Retinal pigment epithelial cell (primary cell): Measurements from ENCODE around the gene MYRFL.
"Not testable (repeated sequence)": the region's sequence is repeated elsewhere in the genome, so short reads cannot be mapped to it uniquely, and the experiment has no call there.

Experiments
- DNase-seq: peaks from one replicate; pipeline ENCODE4 v3.0.0-alpha.2; 2010; ENCODE audit warnings: low read depth
- H3K4me3 ChIP-seq: 2 replicates; pipeline ENCODE4 v1.5.1; 2011; ENCODE audit warnings: mild to moderate bottlenecking, low read length, control low read depth, moderate library complexity
- TF ChIP-seq, protein P1 (sequence below): conservative IDR thresholded peaks from 2 replicates; pipeline ENCODE4 v1.5.1; 2011; ENCODE audit warnings: low read depth, low read length, control low read depth, inconsistent platforms

Gene MYRFL

DNA sequence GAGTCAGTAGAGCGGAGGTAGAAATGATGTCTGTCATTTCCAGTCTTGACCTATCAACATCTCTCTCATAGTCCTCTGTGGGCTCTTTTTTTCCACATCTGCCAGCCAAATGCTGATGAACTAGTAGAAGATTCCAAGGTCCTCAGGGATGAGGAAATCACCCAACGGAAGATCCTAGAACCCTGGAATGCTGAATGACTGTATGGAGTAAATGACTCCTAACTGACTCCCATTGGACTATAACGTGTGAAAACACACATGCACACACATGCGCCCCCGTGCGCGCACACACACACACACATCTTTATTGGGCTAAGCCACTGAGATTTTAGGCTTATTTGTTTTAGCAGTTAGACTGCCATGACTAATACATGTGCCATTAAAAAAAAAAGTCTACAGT, 159.2 kb downstream of the MYRFL start:
- DNase-seq: no peak
- TF ChIP-seq, protein P1, sequence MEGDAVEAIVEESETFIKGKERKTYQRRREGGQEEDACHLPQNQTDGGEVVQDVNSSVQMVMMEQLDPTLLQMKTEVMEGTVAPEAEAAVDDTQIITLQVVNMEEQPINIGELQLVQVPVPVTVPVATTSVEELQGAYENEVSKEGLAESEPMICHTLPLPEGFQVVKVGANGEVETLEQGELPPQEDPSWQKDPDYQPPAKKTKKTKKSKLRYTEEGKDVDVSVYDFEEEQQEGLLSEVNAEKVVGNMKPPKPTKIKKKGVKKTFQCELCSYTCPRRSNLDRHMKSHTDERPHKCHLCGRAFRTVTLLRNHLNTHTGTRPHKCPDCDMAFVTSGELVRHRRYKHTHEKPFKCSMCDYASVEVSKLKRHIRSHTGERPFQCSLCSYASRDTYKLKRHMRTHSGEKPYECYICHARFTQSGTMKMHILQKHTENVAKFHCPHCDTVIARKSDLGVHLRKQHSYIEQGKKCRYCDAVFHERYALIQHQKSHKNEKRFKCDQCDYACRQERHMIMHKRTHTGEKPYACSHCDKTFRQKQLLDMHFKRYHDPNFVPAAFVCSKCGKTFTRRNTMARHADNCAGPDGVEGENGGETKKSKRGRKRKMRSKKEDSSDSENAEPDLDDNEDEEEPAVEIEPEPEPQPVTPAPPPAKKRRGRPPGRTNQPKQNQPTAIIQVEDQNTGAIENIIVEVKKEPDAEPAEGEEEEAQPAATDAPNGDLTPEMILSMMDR: no peak
- H3K4me3 ChIP-seq: no peak overlapping the region

DNA sequence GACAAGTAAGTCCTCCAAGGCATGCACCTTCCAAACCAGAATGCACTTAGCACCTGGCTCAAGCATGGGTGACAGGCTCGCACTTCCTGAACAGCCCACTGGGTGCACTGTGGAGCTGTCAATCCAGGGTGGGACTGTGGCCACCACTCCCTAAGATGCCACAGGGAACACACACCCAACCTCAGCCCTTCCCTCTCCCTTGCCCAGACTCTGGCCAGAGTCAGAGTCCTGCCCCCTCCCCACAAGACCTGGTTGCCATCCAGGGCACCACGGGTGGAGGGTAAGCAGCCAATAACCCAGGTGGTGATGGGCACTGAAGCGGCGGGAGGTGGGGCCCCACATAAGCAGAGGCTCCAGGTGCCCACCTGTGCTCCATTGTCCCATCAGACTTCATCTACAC, 160.6 kb downstream of the MYRFL start:
- no peak overlapping the region for H3K4me3 ChIP-seq
- TF ChIP-seq, protein P1: peak; percentile 35
- no peak for DNase-seq

DNA sequence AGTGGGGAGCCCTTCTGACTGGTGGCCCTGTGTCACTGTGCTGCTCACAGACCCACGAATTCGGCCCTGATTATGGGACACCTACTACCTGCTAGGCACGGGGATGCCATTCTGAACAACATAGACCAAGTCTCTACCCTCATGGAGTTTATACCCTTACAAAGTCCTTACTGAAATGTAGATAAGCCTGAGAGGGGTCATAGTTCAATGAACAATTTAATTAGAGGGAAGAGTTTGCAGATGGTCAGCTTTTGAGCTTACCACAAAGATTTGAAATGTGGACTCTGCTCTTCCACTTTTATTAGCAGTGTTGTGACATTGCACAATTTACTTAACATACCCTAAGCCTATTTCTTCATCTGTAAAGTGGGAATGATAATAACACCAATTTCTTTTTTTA, 161.1 kb downstream of the MYRFL start:
- no peak for DNase-seq
- TF ChIP-seq, protein P1: no peak

DNA sequence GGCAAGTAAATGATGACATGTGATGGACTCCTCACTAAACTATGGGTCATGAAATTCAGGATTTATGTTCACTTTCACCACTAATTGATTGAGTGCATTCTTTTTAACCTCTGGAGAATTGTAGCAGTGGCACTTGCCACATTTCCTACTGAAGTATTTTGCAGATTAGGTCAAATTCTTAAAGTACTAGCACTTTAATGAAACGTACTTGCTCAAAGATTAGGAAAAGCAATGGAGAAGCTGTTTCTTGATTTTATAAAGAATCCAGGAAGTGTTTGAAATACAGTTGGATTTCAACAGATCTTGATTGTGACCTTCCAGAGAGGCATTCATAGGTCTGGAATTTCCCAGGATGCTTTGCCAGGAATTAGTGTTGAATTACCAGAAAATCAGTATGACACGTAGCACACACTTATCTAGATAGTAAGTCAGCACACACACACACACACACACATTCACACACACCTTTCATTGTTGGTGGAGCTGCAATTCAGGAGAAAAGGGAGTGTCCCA, 162.6 kb downstream of the MYRFL start:
- TF ChIP-seq, protein P1: no peak
- peak overlapping the region; percentile 32 for H3K4me3 ChIP-seq
- peak; percentile 90 for DNase-seq

More for the DNA sequence above, 161.1 kb downstream of the MYRFL start:
- H3K4me3 ChIP-seq: no peak overlapping the region

DNA sequence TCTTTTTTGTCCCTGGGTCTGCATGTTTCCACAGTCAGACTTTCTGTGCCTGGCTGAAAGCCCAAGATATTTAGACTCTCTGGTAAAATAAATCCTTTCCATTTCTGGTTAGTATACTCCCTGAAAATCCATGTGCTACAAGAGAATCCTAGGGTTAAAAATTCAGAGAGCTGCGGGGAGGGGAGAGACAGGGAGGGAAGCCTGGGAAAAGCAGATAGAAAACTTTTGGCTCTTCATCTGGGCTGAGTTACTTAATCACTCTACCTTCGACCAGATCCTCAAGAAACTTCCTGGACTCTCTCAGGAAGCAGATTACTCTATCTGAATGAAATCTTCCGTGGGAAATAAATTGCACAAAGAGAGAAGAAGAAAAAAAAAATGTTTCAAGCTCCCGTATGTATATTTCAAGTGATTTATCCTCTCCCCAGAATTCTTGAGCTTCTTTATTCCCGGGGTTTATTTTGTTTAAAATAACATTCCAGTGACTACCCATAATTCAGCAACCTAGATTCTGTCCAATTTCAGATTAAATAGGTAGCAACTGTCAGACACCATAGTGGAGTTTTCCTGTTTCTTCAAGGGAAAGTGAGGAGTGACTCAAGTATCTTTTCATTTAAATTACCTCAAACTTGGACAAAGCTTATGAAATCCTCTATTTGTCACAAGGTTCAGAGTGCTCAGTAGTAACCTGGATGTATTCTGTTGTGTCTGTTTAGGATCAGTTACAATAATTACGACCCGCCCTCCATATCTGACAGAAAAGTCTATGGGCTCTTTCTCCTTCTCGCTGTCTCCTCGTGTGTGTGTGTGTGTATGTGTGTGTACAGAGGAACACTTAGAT, 163.7 kb downstream of the MYRFL start:
- no peak for DNase-seq
- peak overlapping the region; percentile 32 for H3K4me3 ChIP-seq
- TF ChIP-seq, protein P1: no peak

DNA sequence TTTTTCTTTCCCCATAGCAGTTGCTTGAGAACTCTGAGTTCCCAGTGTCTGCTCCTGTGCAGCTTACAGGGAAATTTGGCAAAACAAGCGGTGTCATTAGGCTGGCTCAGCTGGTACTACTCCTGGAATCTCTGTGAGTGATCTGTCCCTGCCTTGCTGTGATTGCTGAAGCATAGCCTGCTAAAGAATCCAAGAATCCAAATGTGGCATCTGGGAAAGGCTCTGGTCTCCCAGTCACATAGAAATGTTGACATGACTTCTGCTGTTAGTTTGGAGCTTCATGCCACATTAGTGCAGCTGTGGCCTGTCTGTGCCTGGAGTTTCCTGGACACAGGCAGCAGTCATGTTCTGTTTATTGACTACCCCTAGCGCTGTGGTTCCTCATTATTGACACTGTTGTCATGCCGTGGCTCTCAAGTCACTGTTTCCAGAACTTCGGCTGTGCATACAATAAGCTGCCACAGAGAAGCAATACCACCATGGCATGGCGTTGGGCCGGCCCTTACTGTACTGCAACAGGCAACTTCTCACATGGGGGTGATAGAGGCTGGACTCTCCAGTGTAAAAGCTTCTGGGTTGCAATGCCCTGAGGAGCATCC, 166.8 kb downstream of the MYRFL start:
- TF ChIP-seq, protein P1: no peak
- no peak overlapping the region for H3K4me3 ChIP-seq
- no peak for DNase-seq

DNA sequence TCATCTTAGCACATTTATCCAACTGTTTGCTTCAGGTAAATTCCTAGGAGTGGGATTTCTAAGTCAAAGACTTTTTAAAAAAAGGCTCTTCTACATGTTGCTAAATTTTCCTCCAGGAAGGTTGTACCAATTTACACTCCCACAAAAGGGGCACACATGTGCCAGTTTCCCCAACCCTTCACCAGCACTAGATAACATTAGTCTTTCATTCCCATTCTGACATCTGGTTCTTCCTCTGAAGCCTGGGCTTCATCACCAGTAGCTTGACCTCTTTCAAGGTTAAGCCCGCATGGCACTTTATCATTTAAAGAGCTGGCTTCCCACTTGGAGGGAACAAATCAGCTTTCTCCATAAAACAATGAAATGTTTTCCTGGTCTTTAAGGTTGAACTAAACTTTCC, 168.4 kb downstream of the MYRFL start:
- no peak for DNase-seq
- H3K4me3 ChIP-seq: no peak overlapping the region
- TF ChIP-seq, protein P1: no peak

DNA sequence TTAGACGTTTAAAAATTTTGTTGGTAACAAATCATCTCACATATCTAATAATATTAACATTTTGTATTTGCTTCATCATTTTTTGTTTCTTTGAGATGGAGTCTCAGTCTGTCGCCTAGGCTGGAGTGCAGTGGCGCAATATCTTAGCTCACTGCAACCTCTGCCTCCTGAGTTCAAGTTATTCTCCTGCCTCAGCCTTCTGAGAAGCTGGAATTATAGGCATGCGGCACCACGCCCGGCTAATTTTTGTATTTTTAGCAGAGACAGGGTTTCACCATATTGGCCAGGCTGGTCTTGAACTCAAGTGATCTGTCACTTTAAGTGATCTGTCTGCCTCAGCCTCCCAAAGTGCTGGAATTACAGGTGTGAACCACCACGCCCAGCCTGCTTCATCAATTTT, 169.1 kb downstream of the MYRFL start:
- DNase-seq, H3K4me3 ChIP-seq: not testable (repeated sequence)
